ENCODE data around the gene PTGIS.
A peak's percentile ranks its signal among the peaks of the same experiment; 100 is the strongest.

The PTGIS gene

GRCh38 chr20:49490689-49491088, 77.2 kb downstream of the PTGIS start:
- no peak for DNase-seq

GRCh38 chr20:49489688-49490087, 78.2 kb downstream of the PTGIS start:
- DNase-seq, result no peak

GRCh38 chr20:49486064-49486463, 81.9 kb downstream of the PTGIS start:
- no peak for DNase-seq

GRCh38 chr20:49485563-49485962, 82.4 kb downstream of the PTGIS start:
- DNase-seq, result no peak

GRCh38 chr20:49484180-49485140, 83.5 kb downstream of the PTGIS start:
- peak in 1 of 2 experiments; percentile 23 for DNase-seq

GRCh38 chr20:49483696-49484123, 84.2 kb downstream of the PTGIS start:
- no peak for DNase-seq

- DNase-seq, result no peak
These were observed 84.8 kb downstream of the PTGIS start for GRCh38 chr20:49483018-49483695.

- DNase-seq, result no peak
These were observed 85.3 kb downstream of the PTGIS start, which contains the start of gene KCNB1 for GRCh38 chr20:49482621-49483017. TSS of gene KCNB1 (minus strand) at chr20:49482668. CDS start at chr20:49482480, 188 bp downstream.

GRCh38 chr20:49482173-49482572, 85.8 kb downstream of the PTGIS start:
- DNase-seq, result no peak

- DNase-seq, result no peak
These were observed 86.8 kb downstream of the PTGIS start for GRCh38 chr20:49481116-49481515.

- DNase-seq, result no peak
These were observed 87.7 kb downstream of the PTGIS start for GRCh38 chr20:49480236-49480635.

- no peak for DNase-seq
These were observed 88.2 kb downstream of the PTGIS start for GRCh38 chr20:49479785-49480184.

- no peak for DNase-seq
These were observed 88.9 kb downstream of the PTGIS start for GRCh38 chr20:49478754-49479689.

- DNase-seq, result no peak
These were observed 89.7 kb downstream of the PTGIS start for GRCh38 chr20:49478266-49478665.

GRCh38 chr20:49477200-49477599, 90.7 kb downstream of the PTGIS start:
- DNase-seq, result no peak

GRCh38 chr20:49476016-49476355, 92.0 kb downstream of the PTGIS start:
- DNase-seq, result no peak

GRCh38 chr20:49475292-49476015, 92.5 kb downstream of the PTGIS start:
- no peak for DNase-seq

- no peak for DNase-seq
These were observed 96.5 kb downstream of the PTGIS start for GRCh38 chr20:49471397-49471796.

- no peak for DNase-seq
These were observed 97.0 kb downstream of the PTGIS start for GRCh38 chr20:49470922-49471321.

GRCh38 chr20:49469060-49469459, 98.9 kb downstream of the PTGIS start:
- no peak for DNase-seq

- DNase-seq, result no peak
These were observed 99.5 kb downstream of the PTGIS start for GRCh38 chr20:49468412-49468811.

Measured in cerebellar nuclear complex (tissue), 1 donor.